NCI-H345 (cell line): ENCODE results near the gene NTM.

Experiments
- DNase-seq: peaks from one replicate; lab custom pipeline; 2025; lab: John Stamatoyannopoulos, UW

NTM gene

GRCh38 chr11:131499199-131499598, 128.8 kb downstream of the NTM start:
- DNase-seq: no peak

- DNase-seq: no peak
These were observed 132.6 kb downstream of the NTM start for GRCh38 chr11:131503017-131503416.

GRCh38 chr11:131504199-131504949, 134.0 kb downstream of the NTM start:
- DNase-seq: no peak

GRCh38 chr11:131506348-131506747, 135.9 kb downstream of the NTM start:
- no peak for DNase-seq

GRCh38 chr11:131510662-131511061, 140.2 kb downstream of the NTM start:
- DNase-seq: no peak

GRCh38 chr11:131511794-131512193, 141.4 kb downstream of the NTM start:
- DNase-seq: no peak

GRCh38 chr11:131512228-131512627, 141.8 kb downstream of the NTM start:
- no peak for DNase-seq

GRCh38 chr11:131514062-131514461, 143.6 kb downstream of the NTM start:
- no peak for DNase-seq

- DNase-seq: no peak
These were observed 148.0 kb downstream of the NTM start for GRCh38 chr11:131518305-131518838.

GRCh38 chr11:131522851-131523250, 152.4 kb downstream of the NTM start:
- DNase-seq: no peak

GRCh38 chr11:131530407-131530806, 160.0 kb downstream of the NTM start:
- no peak for DNase-seq

GRCh38 chr11:131533149-131533548, 162.7 kb downstream of the NTM start:
- DNase-seq: no peak

GRCh38 chr11:131533998-131534397, 163.6 kb downstream of the NTM start:
- no peak for DNase-seq

GRCh38 chr11:131534611-131535010, 164.2 kb downstream of the NTM start:
- DNase-seq: no peak

GRCh38 chr11:131536159-131536558, 165.7 kb downstream of the NTM start:
- no peak for DNase-seq

- DNase-seq: no peak
These were observed 166.8 kb downstream of the NTM start for GRCh38 chr11:131537196-131537595.

GRCh38 chr11:131537748-131538147, 167.3 kb downstream of the NTM start:
- no peak for DNase-seq

- no peak for DNase-seq
These were observed 167.9 kb downstream of the NTM start for GRCh38 chr11:131538322-131538721.

- DNase-seq: no peak
These were observed 170.3 kb downstream of the NTM start for GRCh38 chr11:131540676-131541075.

- DNase-seq: no peak
These were observed 173.1 kb downstream of the NTM start for GRCh38 chr11:131543389-131544025.

GRCh38 chr11:131544591-131544990, 174.2 kb downstream of the NTM start:
- DNase-seq: no peak

GRCh38 chr11:131546218-131546895, 175.9 kb downstream of the NTM start:
- DNase-seq: no peak

- no peak for DNase-seq
These were observed 178.7 kb downstream of the NTM start for GRCh38 chr11:131549099-131549498.
